ENCODE data around the gene CHRNB4. TPM values are rescaled to one million over a fixed set of nuclear protein-coding genes. Genes with fewer than 3 reads are reported as not detected.

Gene CHRNB4
- total and polyA plus RNA-seq, 2 donors (not counting 1 experiment from before 2014, with no cell fraction given): not detected

GRCh38 chr15:78636378-78636859 lies 4.6 kb downstream of the CHRNB4 start:
- Histone ChIP-seq H3K27me3 (ENCODE audit: control insufficient read depth, insufficient read depth, low read length) (peaks cover 3% of the 10 kb centered on the region), H3K9me3 (ENCODE audit: control insufficient read depth, insufficient read depth, low read depth, low read length) (no peaks in the 10 kb centered on the region), H2AFZ (ENCODE audit: low read length) (no peak overlapping the region), H3K9ac (ENCODE audit: insufficient read depth, low read length) (no peak overlapping the region), H3K79me2 (ENCODE audit: control insufficient read depth, insufficient read depth, low read length) (no peaks in the 10 kb centered on the region), H3K27ac (ENCODE audit: insufficient read depth, low read length) (no peak overlapping the region), H3K4me2 (ENCODE audit: extremely low read depth, insufficient read depth, low read length) (no peak overlapping the region), H3K36me3 (ENCODE audit: control insufficient read depth, insufficient read depth, low read length) (no peaks in the 10 kb centered on the region), H4K20me1 (ENCODE audit: control insufficient read depth, extremely low read depth, insufficient read depth, low read length) (no peaks in the 10 kb centered on the region), H3K4me3 (replicated peaks in 1 of 4; ENCODE audit: control extremely low read depth in 1 of 4, insufficient read depth in 1 of 4, low read depth in 3 of 4, low read length in 4 of 4) (no peak overlapping the region), H3K4me1 (ENCODE audit: control insufficient read depth, extremely low read depth, insufficient read depth, low read length) (no peaks in the 10 kb centered on the region)
- DNase-seq (ENCODE audit: low read depth in 2 of 2): no peak
- TF ChIP-seq EZH2 (IDR thresholded peaks at IDR 0.05; ENCODE audit: low read length, missing control alignments) (no peak), CTCF (conservative IDR thresholded peaks at IDR 0.05 in 1 of 2, IDR thresholded peaks at IDR 0.05 in 1 of 2; ENCODE audit: low read depth in 1 of 2, low read length in 2 of 2) (no peak)

GRCh38 chr15:78635346-78635745 lies 5.7 kb downstream of the CHRNB4 start:
- Histone ChIP-seq H4K20me1 (ENCODE audit: control insufficient read depth, extremely low read depth, insufficient read depth, low read length) (no peaks in the 10 kb centered on the region), H3K79me2 (ENCODE audit: control insufficient read depth, insufficient read depth, low read length) (no peaks in the 10 kb centered on the region), H3K9ac (ENCODE audit: insufficient read depth, low read length) (no peak overlapping the region), H3K36me3 (ENCODE audit: control insufficient read depth, insufficient read depth, low read length) (no peaks in the 10 kb centered on the region), H3K4me1 (ENCODE audit: control insufficient read depth, extremely low read depth, insufficient read depth, low read length) (no peaks in the 10 kb centered on the region), H3K27ac (ENCODE audit: insufficient read depth, low read length) (no peak overlapping the region), H3K27me3 (ENCODE audit: control insufficient read depth, insufficient read depth, low read length) (peaks cover 3% of the 10 kb centered on the region), H2AFZ (ENCODE audit: low read length) (no peak overlapping the region), H3K4me3 (replicated peaks in 1 of 4; ENCODE audit: control extremely low read depth in 1 of 4, insufficient read depth in 1 of 4, low read depth in 3 of 4, low read length in 4 of 4) (no peak overlapping the region), H3K9me3 (ENCODE audit: control insufficient read depth, insufficient read depth, low read depth, low read length) (no peaks in the 10 kb centered on the region), H3K4me2 (ENCODE audit: extremely low read depth, insufficient read depth, low read length) (no peak overlapping the region)
- no peak for DNase-seq (ENCODE audit: low read depth in 2 of 2)
- TF ChIP-seq CTCF (conservative IDR thresholded peaks at IDR 0.05 in 1 of 2, IDR thresholded peaks at IDR 0.05 in 1 of 2; ENCODE audit: low read depth in 1 of 2, low read length in 2 of 2): no peak
- no peak for TF ChIP-seq EZH2 (IDR thresholded peaks at IDR 0.05; ENCODE audit: low read length, missing control alignments)

- H3K4me2 ChIP-seq (ENCODE audit: extremely low read depth, insufficient read depth, low read length): no peak overlapping the region
- no peak overlapping the region for H3K4me3 ChIP-seq (replicated peaks in 1 of 4; ENCODE audit: control extremely low read depth in 1 of 4, insufficient read depth in 1 of 4, low read depth in 3 of 4, low read length in 4 of 4)
- no peak overlapping the region for H3K9ac ChIP-seq (ENCODE audit: insufficient read depth, low read length)
- H3K27ac ChIP-seq (ENCODE audit: insufficient read depth, low read length): no peak overlapping the region
- no peaks in the 10 kb centered on the region for H3K79me2 ChIP-seq (ENCODE audit: control insufficient read depth, insufficient read depth, low read length)
- H3K9me3 ChIP-seq (ENCODE audit: control insufficient read depth, insufficient read depth, low read depth, low read length): no peaks in the 10 kb centered on the region
- H4K20me1 ChIP-seq (ENCODE audit: control insufficient read depth, extremely low read depth, insufficient read depth, low read length): no peaks in the 10 kb centered on the region
- no peaks in the 10 kb centered on the region for H3K36me3 ChIP-seq (ENCODE audit: control insufficient read depth, insufficient read depth, low read length)
- TF ChIP-seq CTCF (conservative IDR thresholded peaks at IDR 0.05 in 1 of 2, IDR thresholded peaks at IDR 0.05 in 1 of 2; ENCODE audit: low read depth in 1 of 2, low read length in 2 of 2) (no peak), EZH2 (IDR thresholded peaks at IDR 0.05; ENCODE audit: low read length, missing control alignments) (no peak)
- no peaks in the 10 kb centered on the region for H3K27me3 ChIP-seq (ENCODE audit: control insufficient read depth, insufficient read depth, low read length)
- H2AFZ ChIP-seq (ENCODE audit: low read length): no peak overlapping the region
- no peaks in the 10 kb centered on the region for H3K4me1 ChIP-seq (ENCODE audit: control insufficient read depth, extremely low read depth, insufficient read depth, low read length)
- DNase-seq (ENCODE audit: low read depth in 2 of 2): no peak
Measured at GRCh38 chr15:78634210-78635145, 6.5 kb downstream of the CHRNB4 start.

All from fibroblast of lung (primary cell).